H1 (cell line): ENCODE data around the gene SNRPB. TPM values are rescaled to one million over a fixed set of nuclear protein-coding genes. Genes with fewer than 3 reads are reported as not detected.

Experiments used
- BCL11A ChIP-seq, 2 experiments: IDR thresholded peaks; one replicate each; pipeline ENCODE4 v1.6.1; 2011; ENCODE audit warnings: low read depth in 2 of 2, low read length in 2 of 2, mild to moderate bottlenecking in 2 of 2
- CBX5 ChIP-seq: fragments of 300-800, 300-1000 bp; sonication (generic); IDR thresholded peaks from 2 replicates; pipeline ENCODE4 v1.7.1; 2016; ENCODE audit warnings: antibody characterized with exemption, low read length, low read depth
- POU5F1 ChIP-seq: IDR thresholded peaks from 2 replicates; pipeline ENCODE4 v1.6.1; 2011; ENCODE audit warnings: low read depth, mild to moderate bottlenecking, low read length, moderate library complexity
- RAD21 ChIP-seq, 2 experiments: IDR thresholded peaks in 1 of 2; conservative IDR thresholded peaks in 1 of 2; 2 replicates each; pipeline ENCODE4 v1.6.1; 2011; ENCODE audit warnings: low read depth in 2 of 2, low read length in 2 of 2, improper control_type of control experiment in 1 of 2, inconsistent platforms in 1 of 2, mild to moderate bottlenecking in 1 of 2, moderate library complexity in 1 of 2
- polyA plus RNA-seq, 7 experiments: library from polyadenylated mRNA; depleted of rRNA in 3 of 7; stranded (reverse) in 5 of 7; unstranded in 2 of 7; fragments of >200 nt in 5 of 7; fragments of 200-250 nt in 2 of 7; gene quantifications; 1 replicate in 5 of 7; 2 replicates in 1 of 7; 4 replicates in 1 of 7; pipeline versions ENCODE4 v1.2.1 to v1.2.3, GENCODE V29; 2011 to 2013; ENCODE audit warnings: missing spikeins in 2 of 7, mixed read lengths in 2 of 7
- total RNA-seq: library from RNA; stranded (reverse); fragmentation: NEBNext Ultra II Directional; extraction: Animal tissue kit (Norgen Biotek cat#: 25700); gene quantifications from 2 replicates; pipeline ENCODE4 v1.2.1, GENCODE V29; 2021
- TF ChIP-seq, protein P1 (sequence below): fragments of 300-600 bp; sonication (generic); IDR thresholded peaks from 2 replicates; pipeline ENCODE4 v1.7.1; 2012; ENCODE audit warnings: low read length, moderate library complexity, mild to moderate bottlenecking, inconsistent platforms; ENCODE audit not compliant: insufficient replicate concordance

Gene SNRPB
- total and polyA plus RNA-seq, 2 of the 8 experiments (the other 6 are each of a cell fraction or from before 2014, with no cell fraction given): 507 to 589 TPM

DNA sequence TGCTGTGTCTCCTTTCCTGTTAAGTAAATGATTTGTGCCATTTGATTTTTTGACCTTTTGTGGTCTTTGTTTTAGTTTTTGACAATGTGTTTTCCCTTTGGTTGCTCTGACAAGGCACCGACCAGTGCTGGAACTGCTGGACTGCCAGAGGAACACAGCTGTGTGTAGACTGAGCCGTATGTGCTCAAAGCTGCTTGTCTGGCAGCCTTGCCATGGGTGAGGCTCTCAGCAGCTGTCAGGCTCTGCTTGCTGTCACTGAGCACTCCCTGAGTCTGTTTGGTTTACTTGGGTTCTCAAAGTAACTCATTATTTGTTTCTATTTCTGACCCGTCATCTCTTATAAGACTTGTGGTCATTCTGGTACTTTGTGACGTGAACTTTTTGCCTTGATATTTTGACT is 15.1 kb upstream of the SNRPB start (continued):
- TF ChIP-seq, protein P1, sequence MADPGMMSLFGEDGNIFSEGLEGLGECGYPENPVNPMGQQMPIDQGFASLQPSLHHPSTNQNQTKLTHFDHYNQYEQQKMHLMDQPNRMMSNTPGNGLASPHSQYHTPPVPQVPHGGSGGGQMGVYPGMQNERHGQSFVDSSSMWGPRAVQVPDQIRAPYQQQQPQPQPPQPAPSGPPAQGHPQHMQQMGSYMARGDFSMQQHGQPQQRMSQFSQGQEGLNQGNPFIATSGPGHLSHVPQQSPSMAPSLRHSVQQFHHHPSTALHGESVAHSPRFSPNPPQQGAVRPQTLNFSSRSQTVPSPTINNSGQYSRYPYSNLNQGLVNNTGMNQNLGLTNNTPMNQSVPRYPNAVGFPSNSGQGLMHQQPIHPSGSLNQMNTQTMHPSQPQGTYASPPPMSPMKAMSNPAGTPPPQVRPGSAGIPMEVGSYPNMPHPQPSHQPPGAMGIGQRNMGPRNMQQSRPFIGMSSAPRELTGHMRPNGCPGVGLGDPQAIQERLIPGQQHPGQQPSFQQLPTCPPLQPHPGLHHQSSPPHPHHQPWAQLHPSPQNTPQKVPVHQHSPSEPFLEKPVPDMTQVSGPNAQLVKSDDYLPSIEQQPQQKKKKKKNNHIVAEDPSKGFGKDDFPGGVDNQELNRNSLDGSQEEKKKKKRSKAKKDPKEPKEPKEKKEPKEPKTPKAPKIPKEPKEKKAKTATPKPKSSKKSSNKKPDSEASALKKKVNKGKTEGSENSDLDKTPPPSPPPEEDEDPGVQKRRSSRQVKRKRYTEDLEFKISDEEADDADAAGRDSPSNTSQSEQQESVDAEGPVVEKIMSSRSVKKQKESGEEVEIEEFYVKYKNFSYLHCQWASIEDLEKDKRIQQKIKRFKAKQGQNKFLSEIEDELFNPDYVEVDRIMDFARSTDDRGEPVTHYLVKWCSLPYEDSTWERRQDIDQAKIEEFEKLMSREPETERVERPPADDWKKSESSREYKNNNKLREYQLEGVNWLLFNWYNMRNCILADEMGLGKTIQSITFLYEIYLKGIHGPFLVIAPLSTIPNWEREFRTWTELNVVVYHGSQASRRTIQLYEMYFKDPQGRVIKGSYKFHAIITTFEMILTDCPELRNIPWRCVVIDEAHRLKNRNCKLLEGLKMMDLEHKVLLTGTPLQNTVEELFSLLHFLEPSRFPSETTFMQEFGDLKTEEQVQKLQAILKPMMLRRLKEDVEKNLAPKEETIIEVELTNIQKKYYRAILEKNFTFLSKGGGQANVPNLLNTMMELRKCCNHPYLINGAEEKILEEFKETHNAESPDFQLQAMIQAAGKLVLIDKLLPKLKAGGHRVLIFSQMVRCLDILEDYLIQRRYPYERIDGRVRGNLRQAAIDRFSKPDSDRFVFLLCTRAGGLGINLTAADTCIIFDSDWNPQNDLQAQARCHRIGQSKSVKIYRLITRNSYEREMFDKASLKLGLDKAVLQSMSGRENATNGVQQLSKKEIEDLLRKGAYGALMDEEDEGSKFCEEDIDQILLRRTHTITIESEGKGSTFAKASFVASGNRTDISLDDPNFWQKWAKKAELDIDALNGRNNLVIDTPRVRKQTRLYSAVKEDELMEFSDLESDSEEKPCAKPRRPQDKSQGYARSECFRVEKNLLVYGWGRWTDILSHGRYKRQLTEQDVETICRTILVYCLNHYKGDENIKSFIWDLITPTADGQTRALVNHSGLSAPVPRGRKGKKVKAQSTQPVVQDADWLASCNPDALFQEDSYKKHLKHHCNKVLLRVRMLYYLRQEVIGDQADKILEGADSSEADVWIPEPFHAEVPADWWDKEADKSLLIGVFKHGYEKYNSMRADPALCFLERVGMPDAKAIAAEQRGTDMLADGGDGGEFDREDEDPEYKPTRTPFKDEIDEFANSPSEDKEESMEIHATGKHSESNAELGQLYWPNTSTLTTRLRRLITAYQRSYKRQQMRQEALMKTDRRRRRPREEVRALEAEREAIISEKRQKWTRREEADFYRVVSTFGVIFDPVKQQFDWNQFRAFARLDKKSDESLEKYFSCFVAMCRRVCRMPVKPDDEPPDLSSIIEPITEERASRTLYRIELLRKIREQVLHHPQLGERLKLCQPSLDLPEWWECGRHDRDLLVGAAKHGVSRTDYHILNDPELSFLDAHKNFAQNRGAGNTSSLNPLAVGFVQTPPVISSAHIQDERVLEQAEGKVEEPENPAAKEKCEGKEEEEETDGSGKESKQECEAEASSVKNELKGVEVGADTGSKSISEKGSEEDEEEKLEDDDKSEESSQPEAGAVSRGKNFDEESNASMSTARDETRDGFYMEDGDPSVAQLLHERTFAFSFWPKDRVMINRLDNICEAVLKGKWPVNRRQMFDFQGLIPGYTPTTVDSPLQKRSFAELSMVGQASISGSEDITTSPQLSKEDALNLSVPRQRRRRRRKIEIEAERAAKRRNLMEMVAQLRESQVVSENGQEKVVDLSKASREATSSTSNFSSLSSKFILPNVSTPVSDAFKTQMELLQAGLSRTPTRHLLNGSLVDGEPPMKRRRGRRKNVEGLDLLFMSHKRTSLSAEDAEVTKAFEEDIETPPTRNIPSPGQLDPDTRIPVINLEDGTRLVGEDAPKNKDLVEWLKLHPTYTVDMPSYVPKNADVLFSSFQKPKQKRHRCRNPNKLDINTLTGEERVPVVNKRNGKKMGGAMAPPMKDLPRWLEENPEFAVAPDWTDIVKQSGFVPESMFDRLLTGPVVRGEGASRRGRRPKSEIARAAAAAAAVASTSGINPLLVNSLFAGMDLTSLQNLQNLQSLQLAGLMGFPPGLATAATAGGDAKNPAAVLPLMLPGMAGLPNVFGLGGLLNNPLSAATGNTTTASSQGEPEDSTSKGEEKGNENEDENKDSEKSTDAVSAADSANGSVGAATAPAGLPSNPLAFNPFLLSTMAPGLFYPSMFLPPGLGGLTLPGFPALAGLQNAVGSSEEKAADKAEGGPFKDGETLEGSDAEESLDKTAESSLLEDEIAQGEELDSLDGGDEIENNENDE: no peak
- no peak for TF ChIP-seq BCL11A (IDR thresholded peaks at IDR 0.05; ENCODE audit: low read depth in 2 of 2, low read length in 2 of 2)
- TF ChIP-seq POU5F1: no peak
- no peak for TF ChIP-seq CBX5
- TF ChIP-seq RAD21 (IDR thresholded peaks at IDR 0.05 in 1 of 2, conservative IDR thresholded peaks at IDR 0.05 in 1 of 2; ENCODE audit: low read depth in 2 of 2, low read length in 2 of 2): no peak
